HepG2 (cell line): Measurements from ENCODE around the gene MXI1. TPM values are rescaled to one million over a fixed set of nuclear protein-coding genes. Genes with fewer than 3 reads are reported as not detected.

Experiments
- ATAC-seq: fragments of 200-7000 bp; cut with Tn5 transposase; 3 replicates; pipeline ENCODE4 v1.9.1; 2020; ENCODE audit warnings: mild to moderate bottlenecking, moderate library complexity
- BruUV-seq: library from RNA; stranded (reverse); fragments of 400-500 nt; replicated peaks from 2 replicates; lab custom pipeline; 2021; lab: Mats Ljungman, UMichigan
- CTCF ChIA-PET: fragments of 300-600 bp; formaldehyde crosslinking; extraction: SDS; loops from one replicate; lab custom pipeline; 2021; ENCODE audit warnings: low total read pairs, inconsistent platforms, low intra/inter-chr PET ratio; lab: Yijun Ruan, JAX
- POLR2A ChIA-PET: fragments of 350-600 bp; sonication (Branson Sonifier 250); formaldehyde crosslinking; loops from one replicate; lab custom pipeline; 2020; ENCODE audit warnings: antibody characterized with exemption, inconsistent platforms; lab: Yijun Ruan, JAX
- DNase-seq: peaks from one replicate; pipeline ENCODE4 v3.0.0-alpha.2; 2015; ENCODE audit warnings: low spot score
- FAIRE-seq: peaks from 3 replicates; lab custom pipeline; 2011; peaks lifted over from hg19 to GRCh38; lab: Jason Lieb, UNC
- H2AFZ ChIP-seq: one replicate; pipeline ENCODE4 v1.6.1; 2011; ENCODE audit warnings: low read length, inconsistent platforms
- H3K27ac ChIP-seq: fragments of 300-600 bp; 3 replicates; pipeline ENCODE4 v1.8.0; 2011; ENCODE audit warnings: mixed run types, mild to moderate bottlenecking, mixed read lengths, low read length, inconsistent platforms; ENCODE audit not compliant: insufficient read depth; ENCODE audit errors: extremely low read length
- H3K27me3 ChIP-seq, 2 experiments: fragments of 200-600 bp in 1 of 2; 2 replicates in 1 of 2; 3 replicates in 1 of 2; pipeline versions ENCODE4 v1.6.0 to v1.8.0; 2011; ENCODE audit warnings: low read length in 2 of 2, mild to moderate bottlenecking in 2 of 2, moderate library complexity in 2 of 2, inconsistent platforms in 1 of 2; ENCODE audit not compliant: insufficient read depth in 2 of 2, control insufficient read depth in 1 of 2
- H3K36me3 ChIP-seq, 2 experiments: fragments of 200-600 bp in 1 of 2; replicated peaks in 1 of 2; 2 replicates in 1 of 2; 3 replicates in 1 of 2; pipeline versions ENCODE4 v1.5.1 to v1.8.0; 2011; ENCODE audit warnings: low read length in 2 of 2, inconsistent platforms in 1 of 2; ENCODE audit not compliant: insufficient read depth in 2 of 2, control insufficient read depth in 1 of 2
- H3K4me1 ChIP-seq: 2 replicates; pipeline ENCODE4 v1.5.1; 2012; ENCODE audit warnings: low read length, inconsistent platforms; ENCODE audit not compliant: insufficient read depth
- H3K4me2 ChIP-seq: 2 replicates; pipeline ENCODE4 v1.6.0; 2011; ENCODE audit warnings: low read depth, low read length, inconsistent platforms
- H3K4me3 ChIP-seq, 3 experiments: fragments of 200-600 bp in 1 of 3; sonication (generic), shearing (Covaris generic) in 1 of 3; replicated peaks in 1 of 3; 2 replicates each; pipeline ENCODE4 v1.5.1; 2011 to 2016; ENCODE audit warnings: low read length in 3 of 3, inconsistent platforms in 2 of 3, low read depth in 2 of 3, mild to moderate bottlenecking in 2 of 3, control low read depth in 1 of 3, mixed read lengths in 1 of 3; ENCODE audit not compliant: insufficient read depth in 1 of 3
- H3K79me2 ChIP-seq: one replicate; pipeline ENCODE4 v1.6.1; 2011; ENCODE audit warnings: low read length, inconsistent platforms; ENCODE audit not compliant: insufficient read depth
- H3K9ac ChIP-seq: 2 replicates; pipeline ENCODE4 v1.6.0; 2011; ENCODE audit warnings: mild to moderate bottlenecking, low read depth, low read length, inconsistent platforms; ENCODE audit not compliant: insufficient read depth
- H3K9me3 ChIP-seq: 2 replicates; pipeline ENCODE4 v1.5.1; 2012; ENCODE audit warnings: mild to moderate bottlenecking, low read length
- H4K20me1 ChIP-seq: 2 replicates; pipeline ENCODE4 v1.6.0; 2011; ENCODE audit warnings: inconsistent platforms, mild to moderate bottlenecking, low read length, moderate library complexity; ENCODE audit not compliant: insufficient read depth
- ATF4 ChIP-seq, 2 experiments: fragments of 450-650 bp in 1 of 2; sonication (generic) in 1 of 2; formaldehyde crosslinking; IDR thresholded peaks; 2 replicates each; pipeline versions ENCODE4 v1.5.0 to v1.8.0; 2020 to 2022; ENCODE audit warnings: mild to moderate bottlenecking in 1 of 2, missing genetic modification reagents in 1 of 2
- JARID2 ChIP-seq: sonication (generic); formaldehyde crosslinking; IDR thresholded peaks from 2 replicates; pipeline ENCODE4 v1.8.1; 2023; ENCODE audit warnings: missing genetic modification reagents, inconsistent platforms; ENCODE audit not compliant: insufficient replicate concordance
- MED1 ChIP-seq: sonication (generic); formaldehyde crosslinking; IDR thresholded peaks from 2 replicates; pipeline ENCODE4 v1.4.0; 2020; ENCODE audit warnings: missing genetic modification reagents
- PHB2 ChIP-seq: fragments of 450-650 bp; IDR thresholded peaks from 2 replicates; pipeline ENCODE4 v1.6.1; 2018; ENCODE audit not compliant: partially characterized antibody
- PLRG1 ChIP-seq: fragments of 450-650 bp; conservative IDR thresholded peaks from 2 replicates; pipeline ENCODE4 v1.6.1; 2016
- POGZ ChIP-seq: sonication (generic); formaldehyde crosslinking; IDR thresholded peaks from 2 replicates; pipeline ENCODE4 v1.4.0; 2020; ENCODE audit warnings: mild to moderate bottlenecking, missing genetic modification reagents
- RFX1 ChIP-seq: fragments of 450-650 bp; IDR thresholded peaks from 2 replicates; pipeline ENCODE4 v1.6.1; 2017
- RORA ChIP-seq: sonication (generic); formaldehyde crosslinking; IDR thresholded peaks from 2 replicates; pipeline ENCODE4 v1.5.0; 2020; ENCODE audit warnings: mild to moderate bottlenecking, missing genetic modification reagents, moderate library complexity
- SMARCE1 ChIP-seq: fragments of 450-650 bp; IDR thresholded peaks from 2 replicates; pipeline ENCODE4 v1.6.1; 2017; ENCODE audit warnings: borderline replicate concordance
- TIGD3 ChIP-seq: sonication (generic); formaldehyde crosslinking; IDR thresholded peaks from 2 replicates; pipeline ENCODE4 v1.5.1; 2020; ENCODE audit warnings: mild to moderate bottlenecking, missing genetic modification reagents, borderline replicate concordance
- ZNF644 ChIP-seq: IDR thresholded peaks from 2 replicates; pipeline ENCODE4 v1.6.1; 2016; ENCODE audit warnings: low read depth
- ZNF724P ChIP-seq: sonication (generic); formaldehyde crosslinking; IDR thresholded peaks from 2 replicates; pipeline ENCODE4 v1.8.0; 2022; ENCODE audit warnings: missing genetic modification reagents, borderline replicate concordance
- ZNF746 ChIP-seq: sonication (generic); formaldehyde crosslinking; IDR thresholded peaks from 2 replicates; pipeline ENCODE4 v1.8.0; 2022; ENCODE audit warnings: mild to moderate bottlenecking, missing genetic modification reagents
- WGBS: methylation state at CpG from one replicate; pipeline ENCODE4 v1.1.6; 2017; ENCODE audit warnings: low lambda C conversion rate; 5-methylcytosine and 5-hydroxymethylcytosine counted together
- in situ Hi-C: cut with HindIII; loops from 2 replicates; pipeline ENCODE4 v1.10.0; 2017; ENCODE audit warnings: low pct_unique_long_range_greater_than_20kb; ENCODE audit not compliant: extremely low pct_ligation_motif_present
- intact Hi-C: fragments of 100-400 bp; cut with micrococcal nuclease; formaldehyde crosslinking; loops from one replicate; pipeline ENCODE4 v1.10.0; 2022; ENCODE audit not compliant: unreplicated experiment
- polyA plus RNA-seq, 8 experiments: library from polyadenylated mRNA; depleted of rRNA in 3 of 8; stranded (reverse) in 7 of 8; unstranded in 1 of 8; fragments of >200 nt; fragmentation: Illumina TruSeq in 4 of 8; extraction: Trizol in 4 of 8; gene quantifications; 2 replicates each; pipeline versions ENCODE4 v1.2.1 to v1.2.3, GENCODE V29; 2011 to 2016; ENCODE audit warnings: low read depth in 4 of 8, missing spikeins in 1 of 8, mixed read lengths in 1 of 8; ENCODE audit not compliant: insufficient read depth in 1 of 8
- total RNA-seq, 5 experiments: library from RNA; depleted of rRNA; stranded (reverse); fragments of >200 nt; fragmentation: Illumina TruSeq; extraction: Trizol; gene quantifications; 2 replicates each; pipeline ENCODE4 v1.2.3, GENCODE V29; 2016; ENCODE audit warnings: low read depth in 1 of 5
- TF ChIP-seq, protein P1 (sequence below): sonication (generic); formaldehyde crosslinking; IDR thresholded peaks from 2 replicates; pipeline ENCODE4 v1.8.0; 2022; ENCODE audit warnings: missing genetic modification reagents, mild to moderate bottlenecking, moderate library complexity, borderline replicate concordance
- TF ChIP-seq, protein P2 (sequence below): sonication (generic); formaldehyde crosslinking; IDR thresholded peaks from 2 replicates; pipeline ENCODE4 v1.8.0; 2022; ENCODE audit warnings: mild to moderate bottlenecking, missing genetic modification reagents; ENCODE audit not compliant: insufficient replicate concordance
- TF ChIP-seq, protein P3 (sequence below): sonication (generic); formaldehyde crosslinking; IDR thresholded peaks from 2 replicates; pipeline ENCODE4 v1.8.1; 2023; ENCODE audit warnings: mild to moderate bottlenecking, missing genetic modification reagents

Gene MXI1
- total and polyA plus RNA-seq, 2 of the 13 experiments (the other 11 are each of a cell fraction or from before 2014, with no cell fraction given), result 6.6 to 22.0 TPM

DNA sequence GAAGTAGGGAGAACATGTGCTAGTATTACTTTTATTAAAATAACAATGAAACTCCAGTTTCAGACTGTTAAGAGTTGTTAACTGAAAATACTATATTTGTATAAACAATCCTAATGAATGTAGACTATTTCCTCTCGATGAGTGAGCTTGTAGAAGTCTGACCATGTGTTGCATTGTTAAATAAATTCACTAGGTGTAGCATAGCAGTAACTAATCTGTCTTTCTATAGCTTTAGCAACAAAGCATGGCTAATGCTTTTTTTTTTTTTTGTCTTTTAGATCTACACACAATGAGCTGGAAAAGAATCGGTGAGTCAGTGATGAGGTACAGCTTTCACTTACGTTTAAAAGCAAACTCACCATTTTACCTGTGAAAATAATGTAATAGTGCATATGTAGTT lies 37.1 kb downstream of the MXI1 start:
- DNase-seq, result no peak
- no TSS peak for BruUV-seq
- peaks cover 12% of the 10 kb centered on the region for H3K79me2 ChIP-seq
- WGBS, result 95% methylated on average over 3 of the region's 3 CpGs
- H3K9me3 ChIP-seq, result no peaks in the 10 kb centered on the region
- H3K4me2 ChIP-seq, result no peak overlapping the region
- TF ChIP-seq PLRG1 (no peak), RORA (CRISPR knock-in tag) (no peak), RFX1 (no peak), ZNF724P (no peak), TIGD3 (CRISPR knock-in tag) (no peak), ZNF644 (no peak), MED1 (CRISPR knock-in tag) (no peak), PHB2 (no peak), POGZ (no peak), SMARCE1 (no peak), JARID2 (CRISPR knock-in tag) (no peak), ATF4 (CRISPR knock-in tag; IDR thresholded peaks at IDR 0.05) (no peak), ZNF746 (CRISPR knock-in tag) (no peak)
- TF ChIP-seq, protein P1, sequence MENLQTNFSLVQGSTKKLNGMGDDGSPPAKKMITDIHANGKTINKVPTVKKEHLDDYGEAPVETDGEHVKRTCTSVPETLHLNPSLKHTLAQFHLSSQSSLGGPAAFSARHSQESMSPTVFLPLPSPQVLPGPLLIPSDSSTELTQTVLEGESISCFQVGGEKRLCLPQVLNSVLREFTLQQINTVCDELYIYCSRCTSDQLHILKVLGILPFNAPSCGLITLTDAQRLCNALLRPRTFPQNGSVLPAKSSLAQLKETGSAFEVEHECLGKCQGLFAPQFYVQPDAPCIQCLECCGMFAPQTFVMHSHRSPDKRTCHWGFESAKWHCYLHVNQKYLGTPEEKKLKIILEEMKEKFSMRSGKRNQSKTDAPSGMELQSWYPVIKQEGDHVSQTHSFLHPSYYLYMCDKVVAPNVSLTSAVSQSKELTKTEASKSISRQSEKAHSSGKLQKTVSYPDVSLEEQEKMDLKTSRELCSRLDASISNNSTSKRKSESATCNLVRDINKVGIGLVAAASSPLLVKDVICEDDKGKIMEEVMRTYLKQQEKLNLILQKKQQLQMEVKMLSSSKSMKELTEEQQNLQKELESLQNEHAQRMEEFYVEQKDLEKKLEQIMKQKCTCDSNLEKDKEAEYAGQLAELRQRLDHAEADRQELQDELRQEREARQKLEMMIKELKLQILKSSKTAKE, result no peak
- TF ChIP-seq, protein P2, sequence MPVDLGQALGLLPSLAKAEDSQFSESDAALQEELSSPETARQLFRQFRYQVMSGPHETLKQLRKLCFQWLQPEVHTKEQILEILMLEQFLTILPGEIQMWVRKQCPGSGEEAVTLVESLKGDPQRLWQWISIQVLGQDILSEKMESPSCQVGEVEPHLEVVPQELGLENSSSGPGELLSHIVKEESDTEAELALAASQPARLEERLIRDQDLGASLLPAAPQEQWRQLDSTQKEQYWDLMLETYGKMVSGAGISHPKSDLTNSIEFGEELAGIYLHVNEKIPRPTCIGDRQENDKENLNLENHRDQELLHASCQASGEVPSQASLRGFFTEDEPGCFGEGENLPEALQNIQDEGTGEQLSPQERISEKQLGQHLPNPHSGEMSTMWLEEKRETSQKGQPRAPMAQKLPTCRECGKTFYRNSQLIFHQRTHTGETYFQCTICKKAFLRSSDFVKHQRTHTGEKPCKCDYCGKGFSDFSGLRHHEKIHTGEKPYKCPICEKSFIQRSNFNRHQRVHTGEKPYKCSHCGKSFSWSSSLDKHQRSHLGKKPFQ (CRISPR knock-in tag), result no peak
- TF ChIP-seq, protein P3, sequence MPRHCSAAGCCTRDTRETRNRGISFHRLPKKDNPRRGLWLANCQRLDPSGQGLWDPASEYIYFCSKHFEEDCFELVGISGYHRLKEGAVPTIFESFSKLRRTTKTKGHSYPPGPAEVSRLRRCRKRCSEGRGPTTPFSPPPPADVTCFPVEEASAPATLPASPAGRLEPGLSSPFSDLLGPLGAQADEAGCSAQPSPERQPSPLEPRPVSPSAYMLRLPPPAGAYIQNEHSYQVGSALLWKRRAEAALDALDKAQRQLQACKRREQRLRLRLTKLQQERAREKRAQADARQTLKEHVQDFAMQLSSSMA, result no peak
- TF ChIP-seq, all 625 proteins: peak for 0
- peaks cover 19% of the 10 kb centered on the region; the same call in 1 of the 2 replicates for H4K20me1 ChIP-seq
- H3K36me3 ChIP-seq, result peaks cover 0 to 5% of the 10 kb centered on the region in 2 experiments; a peak in 2 of 5 replicates
- no peaks in the 10 kb centered on the region for H3K27me3 ChIP-seq
- intact Hi-C loops, result no loop called here
- CTCF ChIA-PET, result no interaction called here
- peaks cover 17% of the 10 kb centered on the region for H3K4me1 ChIP-seq
- H3K4me3 ChIP-seq, result no peak overlapping the region
- in situ Hi-C loops, result no loop called here
- no peak overlapping the region for H3K27ac ChIP-seq
- ATAC-seq (no peak), FAIRE-seq (no peak)
- POLR2A ChIA-PET, result no interaction called here
- no peak overlapping the region for H2AFZ ChIP-seq
- H3K9ac ChIP-seq, result no peak overlapping the region
